GM06990 (cell line): Measurements from ENCODE around the gene DMRTC2.
A peak's percentile ranks its signal among the peaks of the same experiment; 100 is the strongest.

Experiments
- DNase-seq: peaks from one replicate; pipeline ENCODE4 v3.0.0-alpha.2; 2011; ENCODE audit not compliant: insufficient read length; ENCODE audit errors: extremely low read depth
- H3K27me3 ChIP-seq: replicated peaks from 2 replicates; pipeline ENCODE4 v1.6.0; 2011; ENCODE audit warnings: low read length; ENCODE audit not compliant: control insufficient read depth, insufficient read depth
- H3K36me3 ChIP-seq: 2 replicates; pipeline ENCODE4 v1.5.1; 2011; ENCODE audit warnings: low read length; ENCODE audit not compliant: control insufficient read depth, insufficient read depth
- H3K4me3 ChIP-seq: replicated peaks from 2 replicates; pipeline ENCODE4 v1.5.1; 2011; ENCODE audit warnings: low read depth, mild to moderate bottlenecking, control low read depth, low read length
- CTCF ChIP-seq: IDR thresholded peaks from 2 replicates; pipeline ENCODE4 v1.5.1; 2011; ENCODE audit warnings: low read length, control low read depth, mild to moderate bottlenecking, inconsistent platforms; ENCODE audit not compliant: insufficient read depth, poor library complexity, severe bottlenecking

Gene DMRTC2

GRCh38 chr19:41860419-41861115 is 15.7 kb downstream of the DMRTC2 start:
- Histone ChIP-seq H3K36me3 (peaks cover 33% of the 10 kb centered on the region), H3K27me3 (no peaks in the 10 kb centered on the region), H3K4me3 (peak overlapping the region; percentile 89)
- DNase-seq, result no peak
- no peak for TF ChIP-seq CTCF

GRCh38 chr19:41861116-41861768 is 16.4 kb downstream of the DMRTC2 start:
- H3K27me3 ChIP-seq, result no peaks in the 10 kb centered on the region
- H3K4me3 ChIP-seq, result peak overlapping the region; percentile 89
- peaks cover 36% of the 10 kb centered on the region for H3K36me3 ChIP-seq
- no peak for DNase-seq
- TF ChIP-seq CTCF, result no peak

DNA sequence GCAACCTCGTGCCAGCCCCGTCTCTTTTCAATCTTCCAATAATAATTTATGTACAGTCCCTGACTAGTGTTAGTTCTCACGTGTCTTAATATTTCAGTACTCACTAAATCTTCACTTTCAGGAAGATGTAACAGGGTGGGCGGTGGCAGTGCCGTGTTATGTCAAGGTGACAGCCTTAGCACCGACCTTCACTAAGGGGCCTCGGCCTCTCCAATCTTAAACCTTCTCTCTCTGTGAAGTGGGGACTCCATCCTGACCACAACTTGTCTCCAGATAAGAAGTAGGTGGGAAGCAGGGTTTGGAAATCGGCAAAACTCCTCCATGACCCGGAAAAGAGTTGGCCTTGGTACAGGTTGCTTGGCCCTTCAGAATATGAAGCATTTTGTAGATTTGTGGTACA is 17.0 kb downstream of the DMRTC2 start:
- Histone ChIP-seq H3K4me3 (peak overlapping the region; percentile 89), H3K36me3 (peaks cover 39% of the 10 kb centered on the region)

GRCh38 chr19:41862445-41862986 is 17.7 kb downstream of the DMRTC2 start:
- DNase-seq, result no peak
- Histone ChIP-seq H3K27me3 (no peaks in the 10 kb centered on the region), H3K4me3 (peak overlapping the region; percentile 89), H3K36me3 (peaks cover 42% of the 10 kb centered on the region)
- no peak for TF ChIP-seq CTCF

More for the DNA sequence above, 17.0 kb downstream of the DMRTC2 start:
- H3K27me3 ChIP-seq, result no peaks in the 10 kb centered on the region
- no peak for DNase-seq
- TF ChIP-seq CTCF, result no peak

DNA sequence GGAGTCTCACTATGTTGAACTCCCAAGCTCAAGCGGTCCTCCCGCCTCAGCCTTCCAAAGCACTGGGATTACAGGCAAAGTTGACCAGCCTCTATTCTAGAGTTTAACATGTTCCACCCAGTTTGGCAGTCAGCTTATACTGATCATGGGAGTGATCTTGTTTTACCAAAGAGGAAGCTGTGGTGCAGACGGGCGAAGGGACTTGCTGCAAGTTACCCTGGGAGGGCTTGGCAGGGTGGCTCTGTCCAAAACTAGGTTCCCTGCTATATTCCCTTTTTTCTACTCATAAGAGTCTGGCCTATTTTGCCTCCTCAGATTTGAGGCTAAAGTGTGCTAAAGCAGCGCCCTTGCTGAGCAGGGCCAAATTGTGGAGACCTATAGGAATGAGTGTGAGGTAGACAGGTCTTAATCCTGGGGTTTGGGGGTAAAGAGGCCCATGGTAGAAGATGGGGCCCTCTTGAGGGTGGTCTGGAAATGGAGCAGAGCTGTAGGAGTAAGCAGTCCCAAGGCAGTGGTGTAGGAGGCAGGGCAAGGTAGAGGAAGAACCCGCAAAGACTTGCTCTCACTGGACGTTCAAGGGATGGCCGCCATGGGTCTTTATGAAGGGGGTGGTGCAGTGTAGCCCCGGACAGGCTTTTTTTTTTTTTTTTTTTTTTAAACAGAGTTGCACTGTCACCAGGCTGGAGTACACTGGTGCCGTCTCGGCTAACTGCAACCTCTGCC is 18.5 kb downstream of the DMRTC2 start:
- peaks cover 48% of the 10 kb centered on the region for H3K36me3 ChIP-seq

More for the DNA sequence above, 18.5 kb downstream of the DMRTC2 start:
- no peak for TF ChIP-seq CTCF
- no peak for DNase-seq
- H3K27me3 ChIP-seq, result no peaks in the 10 kb centered on the region
- peak overlapping the region; percentile 89 for H3K4me3 ChIP-seq
